Measurements from ENCODE around the gene NOL8.

The NOL8 gene

GRCh38 chr9:92293075-92293354, 32.1 kb downstream of the NOL8 start:
- TF ChIP-seq, protein P1, sequence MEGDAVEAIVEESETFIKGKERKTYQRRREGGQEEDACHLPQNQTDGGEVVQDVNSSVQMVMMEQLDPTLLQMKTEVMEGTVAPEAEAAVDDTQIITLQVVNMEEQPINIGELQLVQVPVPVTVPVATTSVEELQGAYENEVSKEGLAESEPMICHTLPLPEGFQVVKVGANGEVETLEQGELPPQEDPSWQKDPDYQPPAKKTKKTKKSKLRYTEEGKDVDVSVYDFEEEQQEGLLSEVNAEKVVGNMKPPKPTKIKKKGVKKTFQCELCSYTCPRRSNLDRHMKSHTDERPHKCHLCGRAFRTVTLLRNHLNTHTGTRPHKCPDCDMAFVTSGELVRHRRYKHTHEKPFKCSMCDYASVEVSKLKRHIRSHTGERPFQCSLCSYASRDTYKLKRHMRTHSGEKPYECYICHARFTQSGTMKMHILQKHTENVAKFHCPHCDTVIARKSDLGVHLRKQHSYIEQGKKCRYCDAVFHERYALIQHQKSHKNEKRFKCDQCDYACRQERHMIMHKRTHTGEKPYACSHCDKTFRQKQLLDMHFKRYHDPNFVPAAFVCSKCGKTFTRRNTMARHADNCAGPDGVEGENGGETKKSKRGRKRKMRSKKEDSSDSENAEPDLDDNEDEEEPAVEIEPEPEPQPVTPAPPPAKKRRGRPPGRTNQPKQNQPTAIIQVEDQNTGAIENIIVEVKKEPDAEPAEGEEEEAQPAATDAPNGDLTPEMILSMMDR (IDR thresholded peaks at IDR 0.05; ENCODE audit: insufficient read depth, low read length, poor library complexity, severe bottlenecking): no peak
- no peaks in the 10 kb centered on the region for H3K27me3 ChIP-seq (replicated peaks; ENCODE audit: control insufficient read depth, insufficient read depth, low read length)
- no peak for DNase-seq (ENCODE audit: extremely low read depth, insufficient read length)
- peaks cover 4% of the 10 kb centered on the region for H3K36me3 ChIP-seq (ENCODE audit: control insufficient read depth, insufficient read depth, low read length)
- H3K4me3 ChIP-seq (replicated peaks; ENCODE audit: low read depth, low read length): peak overlapping the region; percentile 96

DNA sequence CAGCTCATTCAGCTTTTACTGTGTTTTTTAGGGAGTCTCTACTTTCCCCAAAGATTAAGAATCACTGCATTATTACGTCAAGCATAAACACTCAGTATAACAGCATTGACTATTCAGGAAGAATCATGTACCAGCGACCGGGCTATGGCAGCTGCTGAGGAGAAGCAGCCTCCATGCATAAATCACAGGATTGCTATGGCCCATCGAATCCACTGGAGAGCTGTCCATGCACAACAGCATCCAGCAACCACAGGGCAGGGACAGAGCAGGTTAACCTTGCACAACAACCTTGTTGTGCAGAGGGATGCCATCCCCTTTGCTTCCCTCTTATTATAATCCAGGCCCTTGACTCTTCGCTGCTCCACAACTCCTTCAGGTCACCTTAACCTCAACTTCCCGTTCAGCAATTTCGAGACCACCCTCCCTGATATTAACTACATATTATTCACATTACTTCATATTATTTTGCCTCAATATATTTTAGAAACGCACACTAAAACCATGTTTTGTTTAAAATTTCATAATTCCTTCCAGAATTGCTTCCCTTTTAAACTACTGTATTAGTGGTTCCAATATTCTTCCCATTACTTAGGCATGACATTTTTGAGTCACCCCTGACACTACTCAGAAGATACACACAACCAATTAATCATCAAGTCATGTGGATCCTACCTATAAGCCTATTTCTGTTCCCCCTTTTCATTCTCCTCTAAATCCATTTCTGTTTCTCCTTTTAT, 32.6 kb downstream of the NOL8 start:
- TF ChIP-seq, protein P1 (IDR thresholded peaks at IDR 0.05; ENCODE audit: insufficient read depth, low read length, poor library complexity, severe bottlenecking): no peak
- DNase-seq (ENCODE audit: extremely low read depth, insufficient read length): no peak

GRCh38 chr9:92291577-92291976, 33.6 kb downstream of the NOL8 start:
- Histone ChIP-seq H3K36me3 (ENCODE audit: control insufficient read depth, insufficient read depth, low read length) (peaks cover 3% of the 10 kb centered on the region), H3K4me3 (replicated peaks; ENCODE audit: low read depth, low read length) (peak overlapping the region; percentile 96; the same call in 1 of the 2 replicates)

More for the DNA sequence above, 32.6 kb downstream of the NOL8 start:
- Histone ChIP-seq H3K36me3 (ENCODE audit: control insufficient read depth, insufficient read depth, low read length) (peaks cover 3% of the 10 kb centered on the region), H3K4me3 (replicated peaks; ENCODE audit: low read depth, low read length) (peak overlapping the region; percentile 96), H3K27me3 (replicated peaks; ENCODE audit: control insufficient read depth, insufficient read depth, low read length) (no peaks in the 10 kb centered on the region)

DNA sequence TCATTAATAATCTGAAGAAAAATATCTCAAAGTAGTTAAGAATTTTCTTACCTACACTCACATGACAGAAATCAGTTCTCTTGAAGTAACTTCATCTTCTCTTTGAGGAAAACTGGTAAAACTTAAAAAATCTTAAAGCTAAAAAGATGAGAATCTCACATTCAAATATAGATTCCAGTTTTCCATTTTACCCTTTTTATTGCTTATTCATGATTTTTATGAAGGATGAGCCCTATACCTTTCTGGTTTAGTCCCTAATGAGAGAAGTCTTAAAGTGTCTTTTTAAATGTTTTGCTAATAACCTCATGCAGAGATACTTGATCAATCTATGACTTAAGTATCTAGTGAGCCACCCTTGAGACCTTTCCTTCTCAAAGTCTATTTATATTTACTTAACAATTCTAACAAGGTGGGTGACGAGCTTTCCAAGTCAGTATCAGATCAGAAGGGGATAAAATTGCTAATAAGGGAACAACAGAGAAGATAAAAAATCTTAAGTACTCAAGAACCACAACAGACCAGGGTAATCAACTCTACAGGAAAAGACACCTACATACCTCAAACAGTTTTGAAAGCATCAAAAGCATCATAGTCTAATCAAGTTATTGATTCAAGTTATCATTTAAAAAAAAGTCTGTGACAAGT, 34.2 kb downstream of the NOL8 start:
- Histone ChIP-seq H3K36me3 (ENCODE audit: control insufficient read depth, insufficient read depth, low read length) (peaks cover 3% of the 10 kb centered on the region; the same call in 1 of the 2 replicates), H3K27me3 (replicated peaks; ENCODE audit: control insufficient read depth, insufficient read depth, low read length) (no peaks in the 10 kb centered on the region), H3K4me3 (replicated peaks; ENCODE audit: low read depth, low read length) (no peak overlapping the region)
- TF ChIP-seq, protein P1 (IDR thresholded peaks at IDR 0.05; ENCODE audit: insufficient read depth, low read length, poor library complexity, severe bottlenecking): no peak
- DNase-seq (ENCODE audit: extremely low read depth, insufficient read length): no peak

More at GRCh38 chr9:92291577-92291976, 33.6 kb downstream of the NOL8 start:
- no peaks in the 10 kb centered on the region for H3K27me3 ChIP-seq (replicated peaks; ENCODE audit: control insufficient read depth, insufficient read depth, low read length)
- DNase-seq (ENCODE audit: extremely low read depth, insufficient read length): no peak
- TF ChIP-seq, protein P1 (IDR thresholded peaks at IDR 0.05; ENCODE audit: insufficient read depth, low read length, poor library complexity, severe bottlenecking): no peak

DNA sequence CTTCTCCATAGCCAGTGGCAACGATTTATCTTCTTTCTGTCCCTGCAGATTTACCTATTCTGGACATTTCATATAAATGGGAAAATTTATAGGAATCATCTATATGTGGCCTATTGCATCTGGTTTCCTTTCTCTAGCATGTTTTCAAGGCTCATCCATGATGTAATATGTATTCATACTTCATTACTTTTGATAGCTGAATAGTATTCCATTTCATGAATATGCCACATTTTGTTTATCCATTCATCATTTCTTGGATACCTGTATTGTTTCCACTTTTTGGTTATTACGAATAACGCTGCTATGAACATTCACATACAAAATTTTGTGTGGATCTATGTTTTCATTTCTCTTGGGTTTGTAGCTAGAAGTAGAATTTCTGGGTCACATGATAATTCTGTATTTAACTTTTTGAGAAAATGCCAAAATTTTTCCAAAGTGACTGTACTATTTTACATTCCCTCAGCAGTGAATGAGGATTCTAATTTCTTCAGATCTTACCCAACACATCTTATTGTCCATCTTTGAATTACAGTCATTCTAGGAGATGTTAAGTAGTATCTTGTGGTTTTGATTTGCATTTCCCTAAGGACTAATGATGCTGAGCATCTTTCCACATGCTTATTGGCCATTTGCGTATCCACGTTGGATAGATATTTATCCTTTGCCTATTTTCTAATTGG, 35.3 kb downstream of the NOL8 start:
- TF ChIP-seq, protein P1 (IDR thresholded peaks at IDR 0.05; ENCODE audit: insufficient read depth, low read length, poor library complexity, severe bottlenecking): no peak
- no peak for DNase-seq (ENCODE audit: extremely low read depth, insufficient read length)
- H3K27me3 ChIP-seq (replicated peaks; ENCODE audit: control insufficient read depth, insufficient read depth, low read length): no peaks in the 10 kb centered on the region
- H3K36me3 ChIP-seq (ENCODE audit: control insufficient read depth, insufficient read depth, low read length): peaks cover 6% of the 10 kb centered on the region
- H3K4me3 ChIP-seq (replicated peaks; ENCODE audit: low read depth, low read length): no peak overlapping the region
